Vagina (tissue), 2 donors: ENCODE results near the gene PHTF2. TPM values are rescaled to one million over a fixed set of nuclear protein-coding genes. Genes with fewer than 3 reads are reported as not detected.

Source experiments
- DNase-seq, 2 donors: peaks; one replicate each; pipeline ENCODE4 v3.0.0-alpha.2; 2017; ENCODE audit errors: extremely low spot score in 2 of 2
- H3K27ac ChIP-seq: fragments of 200-600 bp; sonication (generic); one replicate; pipeline ENCODE4 v1.5.1; 2019
- H3K27me3 ChIP-seq: fragments of 200-600 bp; sonication (generic); one replicate; pipeline ENCODE4 v1.5.1; 2019
- H3K36me3 ChIP-seq, 2 donors: fragments of 200-600 bp; sonication (generic); one replicate each; pipeline ENCODE4 v1.5.1; 2017 to 2019
- H3K4me1 ChIP-seq: fragments of 200-600 bp; sonication (generic); one replicate; pipeline ENCODE4 v1.5.1; 2019
- H3K4me3 ChIP-seq, 2 donors: fragments of 200-600 bp; sonication (generic); 1 replicate in 1 of 2; 2 replicates in 1 of 2; pipeline ENCODE4 v1.5.1; 2016 to 2019
- H3K9me3 ChIP-seq: fragments of 200-600 bp; sonication (generic); one replicate; pipeline ENCODE4 v1.5.1; 2019
- POLR2A ChIP-seq, 2 donors: fragments of 450-650 bp; IDR thresholded peaks; one replicate each; pipeline ENCODE4 v1.6.1; 2017; ENCODE audit warnings: antibody characterized with exemption in 2 of 2, mild to moderate bottlenecking in 2 of 2, moderate library complexity in 2 of 2
- POLR2AphosphoS5 ChIP-seq, 2 donors: sonication (generic); formaldehyde crosslinking; IDR thresholded peaks; one replicate each; pipeline ENCODE4 v1.9.0; 2017; ENCODE audit warnings: antibody characterized with exemption in 2 of 2, mild to moderate bottlenecking in 2 of 2, low read depth in 1 of 2; ENCODE audit not compliant: insufficient read depth in 1 of 2
- intact Hi-C: fragments of 100-400 bp; cut with DNase I; formaldehyde crosslinking; loops from one replicate; pipeline ENCODE4 v1.15.1; 2023
- total RNA-seq: library from RNA; depleted of rRNA; stranded (reverse); fragments of >200 nt; gene quantifications from one replicate; pipeline ENCODE4 v1.2.3, GENCODE V29; 2016
- TF ChIP-seq, protein P1 (sequence below), 3 experiments: fragments of 450-650 bp in 2 of 3; fragments of 200-600 bp in 1 of 3; sonication (generic) in 1 of 3; IDR thresholded peaks; one replicate each; pipeline ENCODE4 v1.5.1; 2017 to 2019; ENCODE audit warnings: antibody characterized with exemption in 3 of 3, mild to moderate bottlenecking in 2 of 3, moderate library complexity in 2 of 3

Gene PHTF2
- total RNA-seq, 1 donor from 2014 or later, result 12.0 TPM

DNA sequence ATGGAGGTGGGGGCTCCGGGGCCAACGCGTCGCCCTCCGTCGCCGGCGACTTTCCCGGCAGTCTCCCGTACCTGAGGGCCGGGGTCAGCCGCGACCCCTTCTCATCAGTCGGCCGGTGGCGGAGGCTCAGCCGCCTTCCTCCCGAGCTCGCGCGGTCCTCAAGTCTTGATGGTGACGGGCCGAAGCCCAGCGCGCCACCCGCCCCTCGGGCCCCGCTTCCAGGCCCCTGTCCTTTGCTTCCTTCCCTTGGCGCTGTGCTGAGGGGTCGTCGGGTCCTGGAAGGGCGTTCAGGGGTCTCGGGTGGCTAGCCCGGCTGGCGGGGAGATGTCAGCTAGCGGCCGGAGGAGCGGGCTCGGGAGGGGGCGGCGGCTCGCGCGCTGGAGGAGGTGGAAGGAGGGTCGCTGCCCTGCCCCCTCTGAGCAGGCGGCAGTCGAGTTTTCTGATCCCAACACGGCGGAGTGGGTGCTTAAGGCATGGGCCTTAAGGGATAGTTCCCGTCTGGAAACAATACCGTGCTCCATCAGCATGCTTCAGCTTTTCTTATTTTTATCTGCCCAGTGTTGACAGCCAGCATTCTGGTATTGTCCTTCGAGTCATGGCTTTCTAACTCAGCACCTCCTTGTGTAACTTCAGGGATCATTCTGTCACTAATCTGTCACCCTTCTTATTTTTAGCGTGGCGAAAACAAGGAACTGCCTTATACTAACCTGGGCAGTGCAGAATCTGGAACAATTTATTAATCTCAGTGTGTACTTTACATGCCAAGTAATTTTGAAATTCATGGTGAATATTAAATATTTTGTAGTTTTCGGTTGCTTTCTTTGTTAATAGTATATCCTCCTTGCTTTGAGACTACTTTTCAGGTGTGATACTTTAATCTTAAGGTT, 748 bp downstream of the PHTF2 start:
- DNase-seq, result no peak
- Histone ChIP-seq H3K27ac (peak overlapping the region; percentile 91), H3K4me3 (peak overlapping the region; percentile 81 to 93), H3K36me3 (no peaks in the 10 kb centered on the region), H3K9me3 (no peaks in the 10 kb centered on the region), H3K4me1 (peaks cover 39% of the 10 kb centered on the region), H3K27me3 (no peaks in the 10 kb centered on the region)
- intact Hi-C loops, result loop anchor here (5.0 kb wide), 1 partner anchor 223 kb away; no protein-coding TSS in a partner anchor
- TF ChIP-seq, protein P1, sequence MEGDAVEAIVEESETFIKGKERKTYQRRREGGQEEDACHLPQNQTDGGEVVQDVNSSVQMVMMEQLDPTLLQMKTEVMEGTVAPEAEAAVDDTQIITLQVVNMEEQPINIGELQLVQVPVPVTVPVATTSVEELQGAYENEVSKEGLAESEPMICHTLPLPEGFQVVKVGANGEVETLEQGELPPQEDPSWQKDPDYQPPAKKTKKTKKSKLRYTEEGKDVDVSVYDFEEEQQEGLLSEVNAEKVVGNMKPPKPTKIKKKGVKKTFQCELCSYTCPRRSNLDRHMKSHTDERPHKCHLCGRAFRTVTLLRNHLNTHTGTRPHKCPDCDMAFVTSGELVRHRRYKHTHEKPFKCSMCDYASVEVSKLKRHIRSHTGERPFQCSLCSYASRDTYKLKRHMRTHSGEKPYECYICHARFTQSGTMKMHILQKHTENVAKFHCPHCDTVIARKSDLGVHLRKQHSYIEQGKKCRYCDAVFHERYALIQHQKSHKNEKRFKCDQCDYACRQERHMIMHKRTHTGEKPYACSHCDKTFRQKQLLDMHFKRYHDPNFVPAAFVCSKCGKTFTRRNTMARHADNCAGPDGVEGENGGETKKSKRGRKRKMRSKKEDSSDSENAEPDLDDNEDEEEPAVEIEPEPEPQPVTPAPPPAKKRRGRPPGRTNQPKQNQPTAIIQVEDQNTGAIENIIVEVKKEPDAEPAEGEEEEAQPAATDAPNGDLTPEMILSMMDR (IDR thresholded peaks at IDR 0.05), result no peak
- TF ChIP-seq POLR2AphosphoS5 (IDR thresholded peaks at IDR 0.05; ENCODE audit: insufficient read depth in 1 of 2, low read depth in 1 of 2), result peak in 1 of 2 donors; percentile 8
- no peak for TF ChIP-seq POLR2A (IDR thresholded peaks at IDR 0.05)

DNA sequence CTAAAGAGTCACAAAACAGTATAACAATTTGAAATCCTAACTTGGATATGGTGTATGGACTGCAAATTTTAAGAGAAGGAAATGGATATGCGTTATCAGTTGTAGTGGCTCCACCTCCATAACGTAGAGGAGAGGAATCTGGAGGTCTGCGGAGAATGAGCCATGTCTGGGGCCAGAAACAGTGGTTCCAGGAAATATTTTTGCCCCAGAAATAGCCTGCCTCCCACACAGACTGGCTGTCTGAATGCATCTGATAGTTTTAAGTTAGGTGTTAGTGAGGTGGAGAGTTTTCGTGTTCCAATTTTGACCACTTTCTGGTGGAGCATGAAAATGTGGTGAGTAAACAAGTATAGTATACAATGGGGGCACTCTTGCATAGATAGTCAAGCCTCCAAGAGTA, 1.6 kb downstream of the PHTF2 start:
- H3K36me3 ChIP-seq, result no peaks in the 10 kb centered on the region
- H3K4me3 ChIP-seq, result peak overlapping the region in 1 of 2 donors; percentile 81
- no peak overlapping the region for H3K27ac ChIP-seq
- peaks cover 39% of the 10 kb centered on the region for H3K4me1 ChIP-seq
- intact Hi-C loops, result no loop called here
- DNase-seq, result no peak
- no peaks in the 10 kb centered on the region for H3K27me3 ChIP-seq
- TF ChIP-seq, protein P1 (IDR thresholded peaks at IDR 0.05), result no peak
- TF ChIP-seq POLR2AphosphoS5 (IDR thresholded peaks at IDR 0.05; ENCODE audit: insufficient read depth in 1 of 2, low read depth in 1 of 2) (no peak), POLR2A (IDR thresholded peaks at IDR 0.05) (no peak)
- H3K9me3 ChIP-seq, result no peaks in the 10 kb centered on the region

GRCh38 chr7:77800730-77801129, 2.2 kb downstream of the PHTF2 start:
- H3K4me1 ChIP-seq, result peaks cover 39% of the 10 kb centered on the region

DNA sequence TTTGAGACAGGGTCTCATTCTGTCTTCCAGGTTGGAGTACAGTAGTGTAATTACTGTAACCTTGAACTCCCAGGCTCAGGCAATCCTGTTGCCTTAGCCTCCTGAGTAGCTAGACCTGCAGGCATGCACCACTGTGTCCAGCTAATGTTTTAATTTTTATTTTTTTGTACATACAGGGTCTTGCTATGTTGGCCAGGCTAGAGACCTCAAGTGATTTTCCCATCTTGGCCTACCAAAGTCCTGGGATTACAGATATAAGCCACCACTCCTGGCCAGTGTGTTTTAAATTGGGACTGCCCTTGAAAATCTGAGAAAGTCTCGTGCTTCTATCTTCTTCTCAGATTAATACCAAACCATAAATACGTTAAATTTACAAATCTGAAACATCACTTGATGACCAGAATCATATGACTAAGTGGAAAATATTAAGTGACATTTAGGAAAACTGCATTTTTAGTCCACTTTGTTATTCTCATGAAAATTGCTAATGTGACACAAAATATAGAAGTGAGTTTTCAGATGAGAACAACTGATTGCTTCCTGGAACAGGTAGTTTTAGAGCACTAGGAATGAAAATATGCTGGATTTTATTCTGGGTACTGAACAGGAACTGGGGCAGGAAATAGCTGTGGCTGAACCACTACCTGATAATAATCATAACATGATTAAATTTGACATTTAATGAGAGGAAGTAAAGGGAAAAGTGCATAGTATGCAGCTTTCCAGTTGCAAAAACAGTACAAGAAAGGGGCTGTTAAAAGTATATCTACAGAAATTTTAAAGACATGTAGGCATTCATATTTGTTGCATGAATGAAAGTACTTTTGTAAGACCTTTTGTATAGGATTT, 4.2 kb downstream of the PHTF2 start:
- DNase-seq, result no peak
- intact Hi-C loops, result no loop called here
- Histone ChIP-seq H3K9me3 (no peaks in the 10 kb centered on the region), H3K27me3 (no peaks in the 10 kb centered on the region), H3K36me3 (no peaks in the 10 kb centered on the region), H3K4me3 (no peak overlapping the region), H3K4me1 (peaks cover 24% of the 10 kb centered on the region), H3K27ac (no peak overlapping the region)
- TF ChIP-seq POLR2A (IDR thresholded peaks at IDR 0.05), result no peak
- no peak for TF ChIP-seq POLR2AphosphoS5 (IDR thresholded peaks at IDR 0.05; ENCODE audit: insufficient read depth in 1 of 2, low read depth in 1 of 2)
- TF ChIP-seq, protein P1 (IDR thresholded peaks at IDR 0.05), result no peak

More at GRCh38 chr7:77800730-77801129, 2.2 kb downstream of the PHTF2 start:
- peak overlapping the region in 1 of 2 donors; percentile 81 for H3K4me3 ChIP-seq
- intact Hi-C loops, result no loop called here
- TF ChIP-seq, protein P1 (IDR thresholded peaks at IDR 0.05), result no peak
- TF ChIP-seq POLR2AphosphoS5 (IDR thresholded peaks at IDR 0.05; ENCODE audit: insufficient read depth in 1 of 2, low read depth in 1 of 2) (no peak), POLR2A (IDR thresholded peaks at IDR 0.05) (no peak)
- no peaks in the 10 kb centered on the region for H3K9me3 ChIP-seq
- H3K36me3 ChIP-seq, result no peaks in the 10 kb centered on the region
- DNase-seq, result no peak
- H3K27me3 ChIP-seq, result no peaks in the 10 kb centered on the region
- no peak overlapping the region for H3K27ac ChIP-seq
